ENCODE results near the gene ANKRD60. TPM values are rescaled to one million over a fixed set of nuclear protein-coding genes. Genes with fewer than 3 reads are reported as not detected.

The ANKRD60 gene
- total RNA-seq, 2 experiments from 2014 or later, result not detected

GRCh38 chr20:58225452-58226200 is 2.8 kb downstream of the ANKRD60 start:
- peaks cover 58% of the 10 kb centered on the region for H3K27me3 Mint-ChIP-seq
- DNase-seq, result no peak
- H3K4me3 Mint-ChIP-seq, result no peak overlapping the region
- H3K27ac Mint-ChIP-seq, result no peak overlapping the region
- ChIA-PET CTCF (interaction anchor here (1.2 to 1.7 kb wide), 2 partner anchors 20 to 730 kb away, joined by 3 to 4 read pairs; no protein-coding TSS in a partner anchor), POLR2A (no interaction called here)
- peaks cover 14% of the 10 kb centered on the region for H3K36me3 Mint-ChIP-seq (ENCODE audit: low read depth)
- H3K4me1 Mint-ChIP-seq, result peaks cover 15% of the 10 kb centered on the region
- H3K9me3 Mint-ChIP-seq, result no peaks in the 10 kb centered on the region

GRCh38 chr20:58224974-58225373 is 3.5 kb downstream of the ANKRD60 start:
- Mint-ChIP-seq H3K9me3 (no peaks in the 10 kb centered on the region), H3K27ac (no peak overlapping the region), H3K36me3 (ENCODE audit: low read depth) (peaks cover 12% of the 10 kb centered on the region), H3K27me3 (peaks cover 57% of the 10 kb centered on the region), H3K4me1 (peaks cover 15% of the 10 kb centered on the region), H3K4me3 (no peak overlapping the region)
- ChIA-PET CTCF (interaction anchor here (1.2 to 1.7 kb wide), 2 partner anchors 21 to 729 kb away, joined by 3 to 4 read pairs; no protein-coding TSS in a partner anchor), POLR2A (no interaction called here)
- no peak for DNase-seq

- no peak for DNase-seq
- H3K27me3 Mint-ChIP-seq, result peaks cover 48% of the 10 kb centered on the region
- POLR2A ChIA-PET, result no interaction called here
- H3K27ac Mint-ChIP-seq, result no peak overlapping the region
- peaks cover 12% of the 10 kb centered on the region for H3K4me1 Mint-ChIP-seq
- peaks cover 5% of the 10 kb centered on the region for H3K9me3 Mint-ChIP-seq
- H3K4me3 Mint-ChIP-seq, result no peak overlapping the region
- H3K36me3 Mint-ChIP-seq (ENCODE audit: low read depth), result peaks cover 6% of the 10 kb centered on the region
- CTCF ChIA-PET, result interaction anchor here (0.5 to 1.2 kb wide), 3 partner anchors 9 to 340 kb away, joined by 4 to 6 read pairs (median 4); no protein-coding TSS in a partner anchor
Observed at GRCh38 chr20:58224097-58224496, 4.4 kb downstream of the ANKRD60 start.

GRCh38 chr20:58223358-58223941 is 5.0 kb downstream of the ANKRD60 start:
- peaks cover 11% of the 10 kb centered on the region for H3K9me3 Mint-ChIP-seq
- ChIA-PET POLR2A (no interaction called here), CTCF (interaction anchor here (1.1 to 1.2 kb wide), 2 partner anchors 10 to 13 kb away, joined by 4 to 6 read pairs; no protein-coding TSS in a partner anchor)
- H3K27me3 Mint-ChIP-seq, result peaks cover 46% of the 10 kb centered on the region
- H3K4me1 Mint-ChIP-seq, result peaks cover 8% of the 10 kb centered on the region
- DNase-seq, result no peak
- peaks cover 6% of the 10 kb centered on the region for H3K36me3 Mint-ChIP-seq (ENCODE audit: low read depth)
- H3K27ac Mint-ChIP-seq, result no peak overlapping the region
- no peak overlapping the region for H3K4me3 Mint-ChIP-seq

- peaks cover 8% of the 10 kb centered on the region for H3K4me1 Mint-ChIP-seq
- POLR2A ChIA-PET, result no interaction called here
- CTCF ChIA-PET, result interaction anchor here (1.6 kb wide), 1 partner anchor 11 kb away, joined by 4 read pairs; no protein-coding TSS in a partner anchor
- peaks cover 11% of the 10 kb centered on the region for H3K9me3 Mint-ChIP-seq
- DNase-seq, result no peak
- no peak overlapping the region for H3K27ac Mint-ChIP-seq
- peaks cover 6% of the 10 kb centered on the region for H3K36me3 Mint-ChIP-seq (ENCODE audit: low read depth)
- H3K27me3 Mint-ChIP-seq, result peaks cover 43% of the 10 kb centered on the region
- no peak overlapping the region for H3K4me3 Mint-ChIP-seq
Observed at GRCh38 chr20:58222446-58222845, 6.0 kb downstream of the ANKRD60 start.

- H3K27me3 Mint-ChIP-seq, result peaks cover 25% of the 10 kb centered on the region
- H3K9me3 Mint-ChIP-seq, result peaks cover 11% of the 10 kb centered on the region
- no peak overlapping the region for H3K4me3 Mint-ChIP-seq
- H3K27ac Mint-ChIP-seq, result no peak overlapping the region
- CTCF ChIA-PET, result interaction anchor here (1.1 to 3.1 kb wide), 2 partner anchors 9 to 413 kb away, joined by 4 to 11 read pairs; no protein-coding TSS in a partner anchor
- H3K36me3 Mint-ChIP-seq (ENCODE audit: low read depth), result no peaks in the 10 kb centered on the region
- DNase-seq, result no peak
- POLR2A ChIA-PET, result no interaction called here
- H3K4me1 Mint-ChIP-seq, result peaks cover 8% of the 10 kb centered on the region
Observed at GRCh38 chr20:58219342-58219700, 9.1 kb downstream of the ANKRD60 start.

GRCh38 chr20:58218665-58219341 is 9.7 kb downstream of the ANKRD60 start:
- ChIA-PET POLR2A (no interaction called here), CTCF (interaction anchor here (1.1 to 3.1 kb wide), 2 partner anchors 8 to 413 kb away, joined by 4 to 11 read pairs; no protein-coding TSS in a partner anchor)
- Mint-ChIP-seq H3K4me3 (no peak overlapping the region), H3K36me3 (ENCODE audit: low read depth) (no peaks in the 10 kb centered on the region), H3K27me3 (peaks cover 24% of the 10 kb centered on the region), H3K4me1 (peaks cover 8% of the 10 kb centered on the region), H3K27ac (no peak overlapping the region), H3K9me3 (peaks cover 11% of the 10 kb centered on the region)
- no peak for DNase-seq

GRCh38 chr20:58216334-58216733 is 12.1 kb downstream of the ANKRD60 start:
- Mint-ChIP-seq H3K4me1 (peaks cover 2% of the 10 kb centered on the region), H3K36me3 (ENCODE audit: low read depth) (no peaks in the 10 kb centered on the region), H3K27me3 (peaks cover 30% of the 10 kb centered on the region), H3K9me3 (peaks cover 11% of the 10 kb centered on the region), H3K27ac (no peak overlapping the region), H3K4me3 (no peak overlapping the region)
- CTCF ChIA-PET, result interaction anchor here (1.3 to 1.4 kb wide), 2 partner anchors 10 to 596 kb away, joined by 3 to 6 read pairs; partner anchors contain the start of gene ZBP1
- POLR2A ChIA-PET, result no interaction called here
- DNase-seq, result no peak

GRCh38 chr20:58215116-58215515 is 13.3 kb downstream of the ANKRD60 start:
- H3K27ac Mint-ChIP-seq, result no peak overlapping the region
- H3K36me3 Mint-ChIP-seq (ENCODE audit: low read depth), result no peaks in the 10 kb centered on the region
- no peak for DNase-seq
- H3K4me1 Mint-ChIP-seq, result no peaks in the 10 kb centered on the region
- CTCF ChIA-PET, result no interaction called here
- H3K9me3 Mint-ChIP-seq, result peaks cover 11% of the 10 kb centered on the region
- POLR2A ChIA-PET, result no interaction called here
- H3K27me3 Mint-ChIP-seq, result peaks cover 25% of the 10 kb centered on the region
- no peak overlapping the region for H3K4me3 Mint-ChIP-seq

- ChIA-PET CTCF (no interaction called here), POLR2A (no interaction called here)
- no peak overlapping the region for H3K27ac Mint-ChIP-seq
- H3K36me3 Mint-ChIP-seq (ENCODE audit: low read depth), result no peaks in the 10 kb centered on the region
- H3K27me3 Mint-ChIP-seq, result peaks cover 25% of the 10 kb centered on the region
- H3K4me3 Mint-ChIP-seq, result no peak overlapping the region
- DNase-seq, result no peak
- peaks cover 9% of the 10 kb centered on the region for H3K9me3 Mint-ChIP-seq
- peaks cover 3% of the 10 kb centered on the region for H3K4me1 Mint-ChIP-seq
Observed at GRCh38 chr20:58214310-58214709, 14.1 kb downstream of the ANKRD60 start.

- Mint-ChIP-seq H3K36me3 (ENCODE audit: low read depth) (no peaks in the 10 kb centered on the region), H3K4me3 (no peak overlapping the region), H3K27ac (no peak overlapping the region), H3K27me3 (peaks cover 22% of the 10 kb centered on the region), H3K9me3 (peaks cover 3% of the 10 kb centered on the region), H3K4me1 (peaks cover 3% of the 10 kb centered on the region)
- DNase-seq, result no peak
- CTCF ChIA-PET, result no interaction called here
- POLR2A ChIA-PET, result no interaction called here
Observed at GRCh38 chr20:58213716-58214115, 14.7 kb downstream of the ANKRD60 start.

GRCh38 chr20:58213121-58213520 is 15.3 kb downstream of the ANKRD60 start:
- H3K27ac Mint-ChIP-seq, result no peak overlapping the region
- no peak for DNase-seq
- ChIA-PET POLR2A (no interaction called here), CTCF (no interaction called here)
- peaks cover 3% of the 10 kb centered on the region for H3K4me1 Mint-ChIP-seq
- H3K36me3 Mint-ChIP-seq (ENCODE audit: low read depth), result no peaks in the 10 kb centered on the region
- peaks cover 22% of the 10 kb centered on the region for H3K27me3 Mint-ChIP-seq
- H3K4me3 Mint-ChIP-seq, result no peak overlapping the region
- no peaks in the 10 kb centered on the region for H3K9me3 Mint-ChIP-seq

GRCh38 chr20:58212636-58213035 is 15.8 kb downstream of the ANKRD60 start:
- H3K4me1 Mint-ChIP-seq, result peaks cover 3% of the 10 kb centered on the region
- H3K4me3 Mint-ChIP-seq, result no peak overlapping the region
- H3K36me3 Mint-ChIP-seq (ENCODE audit: low read depth), result no peaks in the 10 kb centered on the region
- no peak for DNase-seq
- ChIA-PET CTCF (no interaction called here), POLR2A (no interaction called here)
- H3K27ac Mint-ChIP-seq, result no peak overlapping the region
- peaks cover 20% of the 10 kb centered on the region for H3K27me3 Mint-ChIP-seq
- no peaks in the 10 kb centered on the region for H3K9me3 Mint-ChIP-seq
